Liver (tissue), 9 donors: ENCODE measurements around the gene RHOT1. TPM values are rescaled to one million over a fixed set of nuclear protein-coding genes. Genes with fewer than 3 reads are reported as not detected.

ENCODE experiments used
- DNase-seq: peaks from one replicate; pipeline ENCODE4 v3.0.0-alpha.2; 2017; ENCODE audit warnings: low spot score
- H3K27ac ChIP-seq, 2 donors: one replicate each; pipeline ENCODE4 v1.7.0; 2013; ENCODE audit warnings: inconsistent platforms in 2 of 2, low read length in 2 of 2, control low read depth in 1 of 2, low read depth in 1 of 2, mild to moderate bottlenecking in 1 of 2
- H3K27me3 ChIP-seq, 4 donors: one replicate each; pipeline versions ENCODE4 v1.6.1 to v1.7.0; 2013; ENCODE audit warnings: low read length in 3 of 4, inconsistent platforms in 1 of 4, mild to moderate bottlenecking in 1 of 4, moderate library complexity in 1 of 4; ENCODE audit not compliant: control insufficient read depth in 4 of 4, insufficient read depth in 4 of 4
- H3K36me3 ChIP-seq, 4 donors: one replicate each; pipeline versions ENCODE4 v1.6.1 to v1.7.0; 2013; ENCODE audit warnings: low read length in 3 of 4, mild to moderate bottlenecking in 3 of 4, low read depth in 1 of 4, moderate library complexity in 1 of 4; ENCODE audit not compliant: control insufficient read depth in 4 of 4, insufficient read depth in 3 of 4
- H3K4me1 ChIP-seq, 4 donors: one replicate each; pipeline versions ENCODE4 v1.6.1 to v1.7.0; 2013; ENCODE audit warnings: low read length in 3 of 4, mild to moderate bottlenecking in 3 of 4, moderate library complexity in 1 of 4; ENCODE audit not compliant: control insufficient read depth in 4 of 4, insufficient read depth in 4 of 4
- H3K4me3 ChIP-seq, 3 donors: one replicate each; pipeline versions ENCODE4 v1.6.1 to v1.7.0; 2013; ENCODE audit warnings: low read length in 3 of 3, control low read depth in 1 of 3, low read depth in 1 of 3, mild to moderate bottlenecking in 1 of 3
- H3K9ac ChIP-seq, 2 donors: one replicate each; pipeline ENCODE4 v1.7.0; 2013; ENCODE audit warnings: low read length in 2 of 2, mild to moderate bottlenecking in 2 of 2, moderate library complexity in 2 of 2, control low read depth in 1 of 2, low read depth in 1 of 2
- H3K9me3 ChIP-seq, 4 donors: one replicate each; pipeline versions ENCODE4 v1.6.1 to v1.7.0; 2013; ENCODE audit warnings: low read length in 3 of 4; ENCODE audit not compliant: control insufficient read depth in 4 of 4
- FOXA1 ChIP-seq: IDR thresholded peaks from 2 replicates; pipeline ENCODE4 v1.6.1; 2016; ENCODE audit warnings: antibody characterized with exemption
- FOXA2 ChIP-seq: IDR thresholded peaks from 2 replicates; pipeline ENCODE4 v1.6.1; 2016; ENCODE audit warnings: antibody characterized with exemption
- GABPA ChIP-seq, 2 donors: IDR thresholded peaks in 1 of 2; conservative IDR thresholded peaks in 1 of 2; 2 replicates each; pipeline ENCODE4 v1.6.1; 2016; ENCODE audit warnings: antibody characterized with exemption in 2 of 2, mild to moderate bottlenecking in 1 of 2, moderate library complexity in 1 of 2
- HNF4A ChIP-seq, 2 donors: conservative IDR thresholded peaks; 2 replicates each; pipeline ENCODE4 v1.6.1; 2016; ENCODE audit warnings: antibody characterized with exemption in 2 of 2, mild to moderate bottlenecking in 2 of 2
- HNF4G ChIP-seq: IDR thresholded peaks from 2 replicates; pipeline ENCODE4 v1.6.1; 2016; ENCODE audit warnings: antibody characterized with exemption
- JUND ChIP-seq, 2 donors: IDR thresholded peaks; 2 replicates each; pipeline ENCODE4 v1.6.1; 2016; ENCODE audit warnings: antibody characterized with exemption in 2 of 2
- NR2F2 ChIP-seq: IDR thresholded peaks from 2 replicates; pipeline ENCODE4 v1.6.1; 2016; ENCODE audit warnings: antibody characterized with exemption
- RAD21 ChIP-seq, 2 donors: IDR thresholded peaks; 2 replicates each; pipeline ENCODE4 v1.6.1; 2016; ENCODE audit warnings: antibody characterized with exemption in 2 of 2, mild to moderate bottlenecking in 2 of 2
- RXRA ChIP-seq, 2 donors: IDR thresholded peaks; 2 replicates each; pipeline ENCODE4 v1.6.1; 2017 to 2018; ENCODE audit warnings: antibody characterized with exemption in 2 of 2, mild to moderate bottlenecking in 1 of 2
- SP1 ChIP-seq: IDR thresholded peaks from 2 replicates; pipeline ENCODE4 v1.6.1; 2018; ENCODE audit warnings: antibody characterized with exemption, mild to moderate bottlenecking
- TAF1 ChIP-seq: conservative IDR thresholded peaks from 2 replicates; pipeline ENCODE4 v1.6.1; 2016; ENCODE audit warnings: antibody characterized with exemption, mild to moderate bottlenecking
- YY1 ChIP-seq: IDR thresholded peaks from 2 replicates; pipeline ENCODE4 v1.6.1; 2016; ENCODE audit warnings: antibody characterized with exemption, mild to moderate bottlenecking
- WGBS: extraction: QIAGEN DNeasy Blood & Tissue Kit; methylation state at CpG from one replicate; pipeline ENCODE4 v1.1.7; 2013; 5-methylcytosine and 5-hydroxymethylcytosine counted together
- polyA plus RNA-seq, 2 donors: library from polyadenylated mRNA; stranded (reverse) in 1 of 2; unstranded in 1 of 2; fragments of 200-250 nt in 1 of 2; fragments of >200 nt in 1 of 2; fragmentation: Nextera tagmentation in 1 of 2; extraction: Ambion mirVana in 1 of 2; gene quantifications; one replicate each; pipeline versions ENCODE4 v1.2.1 to v1.2.3, GENCODE V29; 2013 to 2015
- total RNA-seq, 2 donors: library from RNA; depleted of rRNA; stranded (reverse); fragments of >200 nt; gene quantifications; one replicate each; pipeline ENCODE4 v1.2.3, GENCODE V29; 2014
- TF ChIP-seq, protein P1 (sequence below): IDR thresholded peaks from 2 replicates; pipeline ENCODE4 v1.6.1; 2016; ENCODE audit warnings: antibody characterized with exemption
- TF ChIP-seq, protein P2 (sequence below): IDR thresholded peaks from 2 replicates; pipeline ENCODE4 v1.6.1; 2016; ENCODE audit warnings: antibody characterized with exemption, mild to moderate bottlenecking
- TF ChIP-seq, protein P3 (sequence below): IDR thresholded peaks from 2 replicates; pipeline ENCODE4 v1.6.1; 2016; ENCODE audit warnings: antibody characterized with exemption
- TF ChIP-seq, protein P4 (sequence below): fragments of 150-350 bp; IDR thresholded peaks from 2 replicates; pipeline ENCODE4 v1.5.1; 2017; ENCODE audit warnings: improper control_type of control experiment, low read depth, low read length; ENCODE audit not compliant: missing input control
- TF ChIP-seq, protein P5 (sequence below): IDR thresholded peaks from 2 replicates; pipeline ENCODE4 v1.6.1; 2016; ENCODE audit warnings: antibody characterized with exemption
- donor health status: healthy.
- donor health status: healthy.
- donor health status: healthy.
- donor health status: healthy.
- donor health status: healthy.

RHOT1 gene
- total and polyA plus RNA-seq, 4 donors: 8.1 to 43.4 (median 17.1) TPM

DNA sequence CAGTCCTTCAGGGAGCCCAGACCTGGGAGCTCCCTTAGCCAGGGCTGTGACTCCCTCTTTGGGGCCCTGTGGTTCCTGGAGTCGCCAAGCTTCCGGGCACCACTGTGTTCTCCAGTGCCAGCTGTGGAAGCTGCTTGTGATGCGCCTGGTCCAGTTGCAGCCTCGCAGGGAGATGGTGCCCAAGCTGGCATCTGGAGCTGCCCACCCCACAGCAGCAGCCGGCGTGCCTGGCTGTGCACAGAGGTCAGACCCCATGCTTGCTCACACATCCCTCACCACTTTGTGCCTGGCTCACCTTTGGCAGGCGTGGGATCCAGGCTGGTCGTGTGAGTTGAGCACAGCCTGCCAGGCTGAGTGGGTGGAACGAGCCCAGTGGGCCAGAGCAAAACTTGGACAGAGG lies 18.2 kb downstream of the RHOT1 start:
- no peaks in the 10 kb centered on the region for H3K4me1 ChIP-seq
- no peak overlapping the region for H3K27ac ChIP-seq
- no peak overlapping the region for H3K4me3 ChIP-seq
- peaks cover 7 to 16% (median 8%) of the 10 kb centered on the region in 4 donors for H3K36me3 ChIP-seq
- H3K9ac ChIP-seq: no peak overlapping the region
- no peaks in the 10 kb centered on the region for H3K27me3 ChIP-seq
- H3K9me3 ChIP-seq: no peaks in the 10 kb centered on the region
- DNase-seq: no peak
- WGBS: 96% methylated on average over 9 of the region's 9 CpGs
- TF ChIP-seq GABPA (IDR thresholded peaks at IDR 0.05 in 1 of 2, conservative IDR thresholded peaks at IDR 0.05 in 1 of 2) (no peak), HNF4G (no peak), SP1 (no peak), HNF4A (conservative IDR thresholded peaks at IDR 0.05) (no peak), YY1 (no peak), RXRA (IDR thresholded peaks at IDR 0.05) (no peak)
- TF ChIP-seq, protein P1, sequence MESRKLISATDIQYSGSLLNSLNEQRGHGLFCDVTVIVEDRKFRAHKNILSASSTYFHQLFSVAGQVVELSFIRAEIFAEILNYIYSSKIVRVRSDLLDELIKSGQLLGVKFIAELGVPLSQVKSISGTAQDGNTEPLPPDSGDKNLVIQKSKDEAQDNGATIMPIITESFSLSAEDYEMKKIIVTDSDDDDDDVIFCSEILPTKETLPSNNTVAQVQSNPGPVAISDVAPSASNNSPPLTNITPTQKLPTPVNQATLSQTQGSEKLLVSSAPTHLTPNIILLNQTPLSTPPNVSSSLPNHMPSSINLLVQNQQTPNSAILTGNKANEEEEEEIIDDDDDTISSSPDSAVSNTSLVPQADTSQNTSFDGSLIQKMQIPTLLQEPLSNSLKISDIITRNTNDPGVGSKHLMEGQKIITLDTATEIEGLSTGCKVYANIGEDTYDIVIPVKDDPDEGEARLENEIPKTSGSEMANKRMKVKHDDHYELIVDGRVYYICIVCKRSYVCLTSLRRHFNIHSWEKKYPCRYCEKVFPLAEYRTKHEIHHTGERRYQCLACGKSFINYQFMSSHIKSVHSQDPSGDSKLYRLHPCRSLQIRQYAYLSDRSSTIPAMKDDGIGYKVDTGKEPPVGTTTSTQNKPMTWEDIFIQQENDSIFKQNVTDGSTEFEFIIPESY: no peak
- TF ChIP-seq, protein P2, sequence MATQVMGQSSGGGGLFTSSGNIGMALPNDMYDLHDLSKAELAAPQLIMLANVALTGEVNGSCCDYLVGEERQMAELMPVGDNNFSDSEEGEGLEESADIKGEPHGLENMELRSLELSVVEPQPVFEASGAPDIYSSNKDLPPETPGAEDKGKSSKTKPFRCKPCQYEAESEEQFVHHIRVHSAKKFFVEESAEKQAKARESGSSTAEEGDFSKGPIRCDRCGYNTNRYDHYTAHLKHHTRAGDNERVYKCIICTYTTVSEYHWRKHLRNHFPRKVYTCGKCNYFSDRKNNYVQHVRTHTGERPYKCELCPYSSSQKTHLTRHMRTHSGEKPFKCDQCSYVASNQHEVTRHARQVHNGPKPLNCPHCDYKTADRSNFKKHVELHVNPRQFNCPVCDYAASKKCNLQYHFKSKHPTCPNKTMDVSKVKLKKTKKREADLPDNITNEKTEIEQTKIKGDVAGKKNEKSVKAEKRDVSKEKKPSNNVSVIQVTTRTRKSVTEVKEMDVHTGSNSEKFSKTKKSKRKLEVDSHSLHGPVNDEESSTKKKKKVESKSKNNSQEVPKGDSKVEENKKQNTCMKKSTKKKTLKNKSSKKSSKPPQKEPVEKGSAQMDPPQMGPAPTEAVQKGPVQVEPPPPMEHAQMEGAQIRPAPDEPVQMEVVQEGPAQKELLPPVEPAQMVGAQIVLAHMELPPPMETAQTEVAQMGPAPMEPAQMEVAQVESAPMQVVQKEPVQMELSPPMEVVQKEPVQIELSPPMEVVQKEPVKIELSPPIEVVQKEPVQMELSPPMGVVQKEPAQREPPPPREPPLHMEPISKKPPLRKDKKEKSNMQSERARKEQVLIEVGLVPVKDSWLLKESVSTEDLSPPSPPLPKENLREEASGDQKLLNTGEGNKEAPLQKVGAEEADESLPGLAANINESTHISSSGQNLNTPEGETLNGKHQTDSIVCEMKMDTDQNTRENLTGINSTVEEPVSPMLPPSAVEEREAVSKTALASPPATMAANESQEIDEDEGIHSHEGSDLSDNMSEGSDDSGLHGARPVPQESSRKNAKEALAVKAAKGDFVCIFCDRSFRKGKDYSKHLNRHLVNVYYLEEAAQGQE: no peak
- TF ChIP-seq, protein P3, sequence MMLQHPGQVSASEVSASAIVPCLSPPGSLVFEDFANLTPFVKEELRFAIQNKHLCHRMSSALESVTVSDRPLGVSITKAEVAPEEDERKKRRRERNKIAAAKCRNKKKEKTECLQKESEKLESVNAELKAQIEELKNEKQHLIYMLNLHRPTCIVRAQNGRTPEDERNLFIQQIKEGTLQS: no peak

DNA sequence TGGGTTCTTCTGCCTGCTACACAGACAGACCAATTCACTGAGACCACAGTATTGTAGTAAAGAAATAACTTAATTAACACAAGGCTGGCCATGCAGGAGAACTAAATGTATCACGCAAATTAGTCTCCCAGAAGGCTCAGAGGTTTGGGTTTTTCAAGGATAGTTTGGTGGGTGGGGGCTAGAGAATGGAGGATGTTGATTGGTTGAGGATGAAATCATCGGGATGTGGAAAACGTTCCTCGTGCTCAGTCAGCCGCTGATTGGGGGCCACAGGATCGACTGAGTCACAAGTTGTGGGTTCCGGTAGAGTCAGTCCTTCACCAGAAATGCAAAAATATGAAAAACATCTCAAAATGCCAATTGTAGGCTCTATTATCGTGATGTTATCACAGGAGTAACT lies 18.7 kb downstream of the RHOT1 start:
- no peaks in the 10 kb centered on the region for H3K9me3 ChIP-seq
- H3K27me3 ChIP-seq: no peaks in the 10 kb centered on the region
- H3K4me1 ChIP-seq: no peaks in the 10 kb centered on the region
- H3K9ac ChIP-seq: no peak overlapping the region
- no peak overlapping the region for H3K4me3 ChIP-seq
- WGBS: 97% methylated on average over 8 of the region's 8 CpGs
- H3K27ac ChIP-seq: no peak overlapping the region
- TF ChIP-seq NR2F2 (no peak), FOXA1 (no peak), RXRA (IDR thresholded peaks at IDR 0.05) (no peak), YY1 (no peak), RAD21 (IDR thresholded peaks at IDR 0.05) (no peak), HNF4A (conservative IDR thresholded peaks at IDR 0.05) (no peak), FOXA2 (no peak), TAF1 (no peak), HNF4G (no peak), JUND (IDR thresholded peaks at IDR 0.05) (no peak)
- TF ChIP-seq, protein P4, sequence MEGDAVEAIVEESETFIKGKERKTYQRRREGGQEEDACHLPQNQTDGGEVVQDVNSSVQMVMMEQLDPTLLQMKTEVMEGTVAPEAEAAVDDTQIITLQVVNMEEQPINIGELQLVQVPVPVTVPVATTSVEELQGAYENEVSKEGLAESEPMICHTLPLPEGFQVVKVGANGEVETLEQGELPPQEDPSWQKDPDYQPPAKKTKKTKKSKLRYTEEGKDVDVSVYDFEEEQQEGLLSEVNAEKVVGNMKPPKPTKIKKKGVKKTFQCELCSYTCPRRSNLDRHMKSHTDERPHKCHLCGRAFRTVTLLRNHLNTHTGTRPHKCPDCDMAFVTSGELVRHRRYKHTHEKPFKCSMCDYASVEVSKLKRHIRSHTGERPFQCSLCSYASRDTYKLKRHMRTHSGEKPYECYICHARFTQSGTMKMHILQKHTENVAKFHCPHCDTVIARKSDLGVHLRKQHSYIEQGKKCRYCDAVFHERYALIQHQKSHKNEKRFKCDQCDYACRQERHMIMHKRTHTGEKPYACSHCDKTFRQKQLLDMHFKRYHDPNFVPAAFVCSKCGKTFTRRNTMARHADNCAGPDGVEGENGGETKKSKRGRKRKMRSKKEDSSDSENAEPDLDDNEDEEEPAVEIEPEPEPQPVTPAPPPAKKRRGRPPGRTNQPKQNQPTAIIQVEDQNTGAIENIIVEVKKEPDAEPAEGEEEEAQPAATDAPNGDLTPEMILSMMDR: no peak
- TF ChIP-seq, protein P3: no peak
- TF ChIP-seq, protein P5, sequence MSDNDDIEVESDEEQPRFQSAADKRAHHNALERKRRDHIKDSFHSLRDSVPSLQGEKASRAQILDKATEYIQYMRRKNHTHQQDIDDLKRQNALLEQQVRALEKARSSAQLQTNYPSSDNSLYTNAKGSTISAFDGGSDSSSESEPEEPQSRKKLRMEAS: no peak
- TF ChIP-seq, protein P1: no peak
- TF ChIP-seq, protein P2: no peak
- H3K36me3 ChIP-seq: peaks cover 6 to 16% (median 7%) of the 10 kb centered on the region in 4 donors
- no peak for DNase-seq
